ENCODE data around the gene TMEM201. TPM values are rescaled to one million over a fixed set of nuclear protein-coding genes. Genes with fewer than 3 reads are reported as not detected.
"Not testable (repeated sequence)": the region's sequence is repeated elsewhere in the genome, so short reads cannot be mapped to it uniquely, and the experiment has no call there.

The TMEM201 gene
- total RNA-seq, 1 experiment from 2014 or later = 30.4 TPM

DNA sequence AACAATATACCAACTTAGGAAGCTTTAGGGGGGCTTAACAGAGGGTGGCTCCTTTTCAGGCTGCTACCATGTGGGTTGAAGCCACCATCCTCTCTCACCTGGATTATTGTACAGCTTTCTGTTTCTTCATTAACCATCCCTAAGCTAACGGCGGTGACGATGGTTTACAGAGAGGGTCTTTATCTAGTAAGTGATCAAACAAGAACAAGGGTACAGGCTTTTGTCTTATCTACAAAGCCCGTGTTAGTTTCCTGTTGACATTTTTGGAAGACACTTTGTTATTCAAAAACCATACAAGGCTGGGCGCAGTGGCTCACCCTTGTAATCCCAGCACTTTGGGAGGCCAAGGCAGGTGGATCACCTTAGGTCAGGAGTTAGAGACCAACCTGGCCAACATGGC is 29.0 kb upstream of the TMEM201 start:
- Mint-ChIP-seq H3K36me3 (peaks cover 54% of the 10 kb centered on the region), H3K9me3 (peaks cover 6% of the 10 kb centered on the region), H3K27ac (no peak overlapping the region), H3K27me3 (ENCODE audit: low read depth) (no peaks in the 10 kb centered on the region), H3K4me3 (no peak overlapping the region), H3K4me1 (no peaks in the 10 kb centered on the region)
- ChIA-PET CTCF (interaction anchor here (0.6 kb wide), 1 partner anchor 161 kb away, joined by 3 read pairs; no protein-coding TSS in a partner anchor), POLR2A (no interaction called here)
- no peak for DNase-seq (ENCODE audit: low spot score)
- no peak for ATAC-seq
- TF ChIP-seq ATF2 (CRISPR knock-in tag; IDR thresholded peaks at IDR 0.05; ENCODE audit: borderline replicate concordance, low read depth) = no peak
- TF ChIP-seq FOXK1 (CRISPR knock-in tag; IDR thresholded peaks at IDR 0.05) = no peak
- TF ChIP-seq ZNF219 (CRISPR knock-in tag; IDR thresholded peaks at IDR 0.05; ENCODE audit: borderline replicate concordance) = no peak
- TF ChIP-seq CREB1 (CRISPR knock-in tag; IDR thresholded peaks at IDR 0.05) = no peak
- TF ChIP-seq NR3C1 (CRISPR knock-in tag; conservative IDR thresholded peaks at IDR 0.05; ENCODE audit: low read depth) = no peak

GRCh38 chr1:9560090-9560489 is 28.6 kb upstream of the TMEM201 start:
- ATAC-seq, POLR2A ChIA-PET: not testable (repeated sequence)

GRCh38 chr1:9561429-9561828 is 27.3 kb upstream of the TMEM201 start:
- DNase-seq (ENCODE audit: low spot score) (no peak), ATAC-seq (no peak)
- CTCF ChIA-PET = no interaction called here
- H3K4me3 Mint-ChIP-seq = no peak overlapping the region
- no peaks in the 10 kb centered on the region for H3K4me1 Mint-ChIP-seq
- H3K36me3 Mint-ChIP-seq = peaks cover 40% of the 10 kb centered on the region
- H3K27ac Mint-ChIP-seq = no peak overlapping the region
- H3K9me3 Mint-ChIP-seq = peaks cover 6% of the 10 kb centered on the region
- POLR2A ChIA-PET = interaction anchor here (0.7 kb wide), 1 partner anchor 23 kb away, joined by 3 read pairs; no protein-coding TSS in a partner anchor
- no peaks in the 10 kb centered on the region for H3K27me3 Mint-ChIP-seq (ENCODE audit: low read depth)
- TF ChIP-seq SMAD3 (CRISPR knock-in tag; IDR thresholded peaks at IDR 0.05; ENCODE audit: borderline replicate concordance) (no peak), STAT6 (CRISPR knock-in tag; conservative IDR thresholded peaks at IDR 0.05; ENCODE audit: low read depth) (no peak), MAX (CRISPR knock-in tag; IDR thresholded peaks at IDR 0.05) (no peak), RELA (CRISPR knock-in tag; IDR thresholded peaks at IDR 0.05; ENCODE audit: borderline replicate concordance) (no peak), ELF4 (CRISPR knock-in tag; IDR thresholded peaks at IDR 0.05; ENCODE audit: low read depth) (no peak), EMX1 (CRISPR knock-in tag; IDR thresholded peaks at IDR 0.05) (no peak), FOXP4 (CRISPR knock-in tag; IDR thresholded peaks at IDR 0.05) (no peak), RORB (CRISPR knock-in tag; IDR thresholded peaks at IDR 0.05) (no peak), SP1 (CRISPR knock-in tag; conservative IDR thresholded peaks at IDR 0.05) (no peak), MXD4 (CRISPR knock-in tag; IDR thresholded peaks at IDR 0.05; ENCODE audit: borderline replicate concordance) (no peak)
- TF ChIP-seq, protein P1, sequence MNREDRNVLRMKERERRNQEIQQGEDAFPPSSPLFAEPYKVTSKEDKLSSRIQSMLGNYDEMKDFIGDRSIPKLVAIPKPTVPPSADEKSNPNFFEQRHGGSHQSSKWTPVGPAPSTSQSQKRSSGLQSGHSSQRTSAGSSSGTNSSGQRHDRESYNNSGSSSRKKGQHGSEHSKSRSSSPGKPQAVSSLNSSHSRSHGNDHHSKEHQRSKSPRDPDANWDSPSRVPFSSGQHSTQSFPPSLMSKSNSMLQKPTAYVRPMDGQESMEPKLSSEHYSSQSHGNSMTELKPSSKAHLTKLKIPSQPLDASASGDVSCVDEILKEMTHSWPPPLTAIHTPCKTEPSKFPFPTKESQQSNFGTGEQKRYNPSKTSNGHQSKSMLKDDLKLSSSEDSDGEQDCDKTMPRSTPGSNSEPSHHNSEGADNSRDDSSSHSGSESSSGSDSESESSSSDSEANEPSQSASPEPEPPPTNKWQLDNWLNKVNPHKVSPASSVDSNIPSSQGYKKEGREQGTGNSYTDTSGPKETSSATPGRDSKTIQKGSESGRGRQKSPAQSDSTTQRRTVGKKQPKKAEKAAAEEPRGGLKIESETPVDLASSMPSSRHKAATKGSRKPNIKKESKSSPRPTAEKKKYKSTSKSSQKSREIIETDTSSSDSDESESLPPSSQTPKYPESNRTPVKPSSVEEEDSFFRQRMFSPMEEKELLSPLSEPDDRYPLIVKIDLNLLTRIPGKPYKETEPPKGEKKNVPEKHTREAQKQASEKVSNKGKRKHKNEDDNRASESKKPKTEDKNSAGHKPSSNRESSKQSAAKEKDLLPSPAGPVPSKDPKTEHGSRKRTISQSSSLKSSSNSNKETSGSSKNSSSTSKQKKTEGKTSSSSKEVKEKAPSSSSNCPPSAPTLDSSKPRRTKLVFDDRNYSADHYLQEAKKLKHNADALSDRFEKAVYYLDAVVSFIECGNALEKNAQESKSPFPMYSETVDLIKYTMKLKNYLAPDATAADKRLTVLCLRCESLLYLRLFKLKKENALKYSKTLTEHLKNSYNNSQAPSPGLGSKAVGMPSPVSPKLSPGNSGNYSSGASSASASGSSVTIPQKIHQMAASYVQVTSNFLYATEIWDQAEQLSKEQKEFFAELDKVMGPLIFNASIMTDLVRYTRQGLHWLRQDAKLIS (CRISPR knock-in tag; IDR thresholded peaks at IDR 0.05; ENCODE audit: borderline replicate concordance) = no peak
- TF ChIP-seq, protein P2, sequence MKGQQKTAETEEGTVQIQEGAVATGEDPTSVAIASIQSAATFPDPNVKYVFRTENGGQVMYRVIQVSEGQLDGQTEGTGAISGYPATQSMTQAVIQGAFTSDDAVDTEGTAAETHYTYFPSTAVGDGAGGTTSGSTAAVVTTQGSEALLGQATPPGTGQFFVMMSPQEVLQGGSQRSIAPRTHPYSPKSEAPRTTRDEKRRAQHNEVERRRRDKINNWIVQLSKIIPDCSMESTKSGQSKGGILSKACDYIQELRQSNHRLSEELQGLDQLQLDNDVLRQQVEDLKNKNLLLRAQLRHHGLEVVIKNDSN (CRISPR knock-in tag; IDR thresholded peaks at IDR 0.05) = no peak
- TF ChIP-seq, protein P3, sequence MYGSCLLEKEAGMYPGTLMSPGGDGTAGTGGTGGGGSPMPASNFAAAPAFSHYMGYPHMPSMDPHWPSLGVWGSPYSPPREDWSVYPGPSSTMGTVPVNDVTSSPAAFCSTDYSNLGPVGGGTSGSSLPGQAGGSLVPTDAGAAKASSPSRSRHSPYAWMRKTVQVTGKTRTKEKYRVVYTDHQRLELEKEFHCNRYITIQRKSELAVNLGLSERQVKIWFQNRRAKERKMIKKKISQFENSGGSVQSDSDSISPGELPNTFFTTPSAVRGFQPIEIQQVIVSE (CRISPR knock-in tag; IDR thresholded peaks at IDR 0.05; ENCODE audit: borderline replicate concordance) = no peak

More at GRCh38 chr1:9560090-9560489, 28.6 kb upstream of the TMEM201 start:
- DNase-seq (ENCODE audit: low spot score); H3K9me3 Mint-ChIP-seq; CTCF ChIA-PET; H3K4me3 Mint-ChIP-seq; H3K27ac Mint-ChIP-seq; H3K27me3 Mint-ChIP-seq (ENCODE audit: low read depth); H3K4me1 Mint-ChIP-seq: not testable (repeated sequence)
- peaks cover 53% of the 10 kb centered on the region for H3K36me3 Mint-ChIP-seq

Data from WTC11 (cell line).